GM20431 (cell line): ENCODE results near the gene SBSN.

ENCODE experiments used
- in situ Hi-C: fragments of 300-500 bp; cut with MseI, MboI; formaldehyde crosslinking; loops from one replicate; pipeline ENCODE4 v1.15.0; 2020; ENCODE audit warnings: low sequenced_read_pairs; ENCODE audit not compliant: unreplicated experiment

Gene SBSN

DNA sequence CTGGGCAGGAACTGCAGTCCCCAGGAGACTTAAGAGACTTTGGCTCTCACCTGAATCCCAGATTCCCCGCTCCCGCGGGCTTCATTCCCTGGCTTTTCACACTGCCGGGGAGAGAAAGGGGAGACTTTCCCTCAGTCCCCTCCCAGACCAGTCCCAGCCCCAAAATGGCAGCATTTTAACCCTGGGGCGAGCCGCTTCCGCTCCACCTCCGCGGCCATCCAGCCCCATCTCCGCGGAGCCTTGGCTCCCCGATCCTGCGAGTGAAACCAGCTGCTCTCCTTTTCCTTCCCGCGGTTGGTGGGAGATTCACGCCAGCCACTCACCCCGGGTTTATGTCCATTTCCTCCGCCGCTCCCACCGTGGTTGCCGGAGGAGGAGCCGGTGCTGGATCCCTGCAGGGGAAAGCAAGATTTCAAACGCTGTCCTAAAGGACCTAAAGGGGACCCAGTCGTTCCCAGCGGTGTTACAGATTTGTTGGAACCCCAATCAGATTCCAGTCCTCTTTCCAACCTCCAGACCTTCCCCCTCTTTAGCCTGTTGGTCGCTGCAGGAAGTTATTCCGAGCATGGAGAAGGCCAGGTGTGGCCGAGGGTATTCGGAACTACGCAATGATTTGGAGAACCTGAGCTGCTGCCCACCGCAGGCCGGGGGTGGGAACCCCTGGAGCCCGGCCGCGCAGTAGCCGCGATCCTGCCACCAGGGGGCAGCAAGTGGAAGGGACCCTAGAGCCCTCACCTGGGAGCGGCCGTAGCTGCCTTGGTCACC, 18.1 kb downstream of the SBSN start:
- in situ Hi-C loops: no loop called here

DNA sequence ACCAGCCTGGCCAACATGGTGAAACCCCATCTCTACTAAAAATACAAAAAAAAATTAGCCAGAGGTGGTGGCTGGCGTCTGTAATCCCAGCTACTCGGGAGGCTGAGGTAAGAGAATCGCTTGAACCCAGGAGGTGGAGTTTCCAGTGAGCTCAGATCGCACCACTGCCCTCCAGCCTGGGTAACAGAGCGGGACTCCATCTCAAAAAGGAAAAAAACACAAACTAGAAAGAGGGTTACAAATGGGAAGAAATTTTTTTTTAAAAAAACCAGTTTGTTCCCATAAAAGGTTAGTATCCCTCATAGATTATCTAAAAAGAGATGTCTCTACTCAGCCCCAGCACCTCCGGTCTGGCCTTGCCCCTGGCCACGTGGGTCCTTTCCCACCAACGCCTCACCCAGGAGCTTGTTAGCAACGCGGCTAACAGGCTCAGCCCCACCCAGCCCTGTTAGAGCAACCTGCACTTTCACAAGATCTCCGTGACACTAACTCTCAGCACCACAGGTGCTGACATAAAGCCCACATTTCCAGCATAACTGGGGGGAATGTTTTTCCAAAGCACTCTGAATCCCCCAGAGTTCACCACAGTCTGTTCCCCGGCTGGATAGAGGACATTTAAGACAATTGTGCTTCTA, 19.0 kb downstream of the SBSN start:
- in situ Hi-C loops: no loop called here

DNA sequence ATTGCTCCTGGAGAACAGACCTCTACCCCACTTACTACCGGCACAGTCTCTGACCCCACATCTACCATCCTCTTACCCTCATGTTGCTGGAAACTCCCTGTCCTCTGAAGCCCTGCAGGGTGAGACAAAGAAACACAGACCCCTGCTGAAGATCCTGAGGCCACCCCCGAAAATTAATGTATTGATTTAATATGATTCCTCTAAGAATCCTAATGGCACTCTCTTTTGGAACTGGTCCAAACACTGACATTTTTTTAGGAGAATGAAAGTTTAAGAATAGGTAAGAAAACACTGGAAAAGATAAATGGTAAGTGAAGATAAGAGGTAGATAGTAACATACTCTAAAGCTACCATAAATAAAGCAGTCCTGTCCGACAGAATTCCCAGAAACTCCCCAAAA, 20.0 kb downstream of the SBSN start:
- in situ Hi-C loops: no loop called here

DNA sequence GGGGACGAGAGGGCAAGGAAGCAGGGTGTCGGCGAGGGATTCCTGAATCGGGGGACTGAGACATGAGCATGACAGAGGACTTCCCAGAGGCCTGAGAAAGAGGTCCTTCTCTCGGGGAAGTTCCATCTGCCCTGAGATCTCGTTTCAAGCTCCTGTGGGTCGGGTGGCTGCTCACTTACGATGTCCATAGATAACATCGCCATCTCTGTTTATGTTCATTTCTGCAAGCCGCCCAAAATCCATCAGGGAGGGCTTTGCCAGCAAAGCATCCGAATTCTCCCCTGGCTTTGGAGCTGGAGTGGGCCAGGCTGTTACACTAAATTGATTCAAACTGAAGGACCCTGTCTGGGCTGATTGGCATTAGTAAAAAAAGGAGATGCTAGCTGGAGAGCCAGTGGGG, 20.6 kb downstream of the SBSN start:
- in situ Hi-C loops: no loop called here

DNA sequence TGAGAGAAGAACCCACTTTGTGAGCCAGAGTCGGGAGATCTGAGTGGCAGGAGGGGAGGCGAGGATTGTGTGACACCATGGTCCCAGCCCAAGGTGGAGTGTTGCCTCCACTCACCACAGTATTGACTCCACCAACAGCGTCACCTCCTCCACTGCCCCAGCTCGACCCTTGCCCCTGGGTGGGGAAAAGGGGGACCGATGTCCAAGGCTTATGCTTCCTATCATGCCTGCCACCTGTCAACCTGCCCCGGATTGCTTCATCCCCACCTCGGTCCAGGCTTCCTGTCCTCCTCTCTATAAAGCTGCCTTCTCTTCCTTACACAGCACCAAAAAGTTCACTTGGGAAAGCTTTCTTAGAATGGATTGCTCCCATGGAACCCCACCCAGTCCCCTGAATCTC, 22.1 kb downstream of the SBSN start:
- in situ Hi-C loops: no loop called here

DNA sequence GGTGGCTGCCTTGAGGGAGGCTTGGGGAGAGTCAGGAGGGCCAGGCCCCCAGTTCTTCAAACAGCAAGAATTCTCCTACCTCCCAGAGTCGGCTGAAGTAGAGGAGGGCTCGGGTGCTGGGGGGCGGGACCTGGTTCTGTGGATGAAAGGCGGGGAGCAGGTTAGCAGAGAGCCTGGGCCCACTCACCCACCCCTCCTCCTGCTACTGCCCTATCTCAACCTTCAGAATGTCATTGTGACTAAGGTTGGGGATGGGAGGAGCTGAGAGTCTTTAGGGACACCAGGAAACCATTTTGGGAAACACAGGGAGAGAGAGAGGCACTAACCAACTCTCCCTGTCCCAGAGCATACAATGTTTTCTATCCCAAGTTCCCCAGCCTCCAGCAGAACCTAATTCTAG, 25.4 kb downstream of the SBSN start:
- in situ Hi-C loops: no loop called here

DNA sequence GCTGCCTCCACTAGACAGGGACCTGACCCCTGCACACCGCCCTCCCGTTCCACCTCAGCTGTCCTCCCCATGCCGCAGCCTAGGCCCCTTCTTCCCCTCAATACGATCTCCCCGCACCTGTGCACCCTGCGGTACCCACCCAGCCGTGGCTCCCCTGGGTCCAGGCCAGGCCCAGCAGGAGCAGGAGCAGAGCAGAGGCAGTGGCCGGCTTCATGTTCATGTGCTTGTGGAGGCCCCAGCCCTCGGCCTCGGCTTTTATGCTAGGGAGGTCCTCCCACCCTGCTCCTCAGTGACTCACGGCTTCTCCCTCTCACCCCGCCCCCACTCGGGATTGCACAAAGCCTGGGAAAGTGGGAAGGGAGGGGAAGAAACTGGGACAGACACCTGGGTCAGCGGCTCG, 26.4 kb downstream of the SBSN start:
- in situ Hi-C loops: no loop called here

DNA sequence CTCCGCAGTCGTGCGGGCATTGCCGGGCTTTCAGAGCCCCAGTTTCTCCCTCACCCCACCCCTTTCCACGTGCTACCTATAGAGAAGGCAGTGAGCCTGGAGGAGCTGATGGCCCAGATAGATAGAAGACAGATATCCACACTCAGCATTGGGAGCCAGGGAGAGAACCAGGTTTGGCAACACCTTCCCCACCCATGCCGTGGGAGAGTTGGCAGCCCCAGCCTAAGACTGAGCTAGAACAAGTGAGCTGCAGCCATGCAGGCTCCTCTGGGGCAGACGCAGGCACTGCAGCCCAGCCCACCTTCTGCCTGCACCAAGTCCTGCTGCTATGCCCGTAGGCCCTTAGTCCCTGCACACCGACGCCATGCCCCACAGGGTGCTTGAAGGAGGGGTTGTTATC, 27.5 kb downstream of the SBSN start:
- in situ Hi-C loops: no loop called here

DNA sequence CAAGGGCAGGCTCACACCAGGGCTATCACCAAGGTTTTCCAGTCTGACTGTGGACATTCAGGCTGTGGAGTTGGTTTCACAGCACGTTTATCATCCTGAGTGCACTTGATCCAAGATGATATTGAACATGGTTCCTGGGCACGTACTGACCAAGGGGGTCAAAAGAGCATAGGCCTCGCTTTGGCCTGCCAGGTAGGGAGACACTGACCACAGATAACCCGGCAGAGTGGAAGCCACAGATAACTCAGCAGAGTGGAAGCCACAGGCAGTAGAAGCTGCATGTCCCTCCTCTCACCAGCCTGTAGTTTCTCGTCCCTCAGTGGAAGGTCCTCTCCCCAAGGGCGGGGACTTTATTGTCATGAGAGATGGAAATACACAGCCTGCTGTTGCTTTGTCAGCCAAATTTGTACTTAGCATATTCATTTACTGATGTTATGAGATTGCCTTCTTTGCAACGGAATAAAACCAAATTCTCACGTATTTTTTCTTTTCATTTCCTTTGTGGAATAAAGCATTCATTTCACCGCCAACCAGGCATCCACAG, 29.1 kb downstream of the SBSN start:
- in situ Hi-C loops: no loop called here

DNA sequence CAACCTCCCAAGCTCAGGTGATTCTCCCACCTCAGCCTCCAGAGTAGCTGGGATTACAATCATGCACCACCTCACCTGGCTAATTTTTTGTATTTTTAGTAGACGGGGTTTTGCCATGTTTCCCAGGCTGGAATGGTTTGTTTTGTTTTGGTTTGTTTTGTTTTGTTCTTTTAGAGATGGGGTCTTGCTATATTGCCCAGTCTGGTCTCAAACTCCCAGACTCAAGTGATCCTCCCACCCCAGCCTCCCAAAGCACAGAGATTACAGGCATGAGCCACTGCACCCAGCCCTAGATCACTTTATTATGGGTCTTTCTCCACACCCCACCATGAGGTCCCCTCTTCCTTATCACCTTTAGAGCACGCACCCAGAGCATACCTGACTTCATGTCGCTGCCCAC, 29.9 kb downstream of the SBSN start:
- in situ Hi-C loops: no loop called here

DNA sequence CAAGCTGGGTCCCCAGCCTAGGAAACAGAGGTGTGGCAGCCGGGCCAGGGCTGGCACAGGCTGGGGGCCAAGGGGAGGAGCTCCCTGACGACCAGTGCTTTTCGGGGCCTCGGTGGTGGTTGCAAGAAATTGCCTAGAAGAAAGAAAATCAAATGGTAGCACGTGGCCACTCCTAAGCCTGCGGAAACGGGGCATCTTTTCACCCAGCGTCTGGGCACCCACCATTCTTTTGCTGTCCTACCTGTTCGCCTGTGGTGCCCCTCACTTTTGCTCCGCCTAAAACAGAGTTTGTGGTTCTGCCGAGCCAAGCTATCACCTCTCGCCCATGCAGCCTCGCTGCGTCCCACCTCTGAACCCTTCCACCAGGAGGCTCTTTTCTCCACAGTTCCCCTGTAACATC, 30.7 kb downstream of the SBSN start:
- in situ Hi-C loops: no loop called here

DNA sequence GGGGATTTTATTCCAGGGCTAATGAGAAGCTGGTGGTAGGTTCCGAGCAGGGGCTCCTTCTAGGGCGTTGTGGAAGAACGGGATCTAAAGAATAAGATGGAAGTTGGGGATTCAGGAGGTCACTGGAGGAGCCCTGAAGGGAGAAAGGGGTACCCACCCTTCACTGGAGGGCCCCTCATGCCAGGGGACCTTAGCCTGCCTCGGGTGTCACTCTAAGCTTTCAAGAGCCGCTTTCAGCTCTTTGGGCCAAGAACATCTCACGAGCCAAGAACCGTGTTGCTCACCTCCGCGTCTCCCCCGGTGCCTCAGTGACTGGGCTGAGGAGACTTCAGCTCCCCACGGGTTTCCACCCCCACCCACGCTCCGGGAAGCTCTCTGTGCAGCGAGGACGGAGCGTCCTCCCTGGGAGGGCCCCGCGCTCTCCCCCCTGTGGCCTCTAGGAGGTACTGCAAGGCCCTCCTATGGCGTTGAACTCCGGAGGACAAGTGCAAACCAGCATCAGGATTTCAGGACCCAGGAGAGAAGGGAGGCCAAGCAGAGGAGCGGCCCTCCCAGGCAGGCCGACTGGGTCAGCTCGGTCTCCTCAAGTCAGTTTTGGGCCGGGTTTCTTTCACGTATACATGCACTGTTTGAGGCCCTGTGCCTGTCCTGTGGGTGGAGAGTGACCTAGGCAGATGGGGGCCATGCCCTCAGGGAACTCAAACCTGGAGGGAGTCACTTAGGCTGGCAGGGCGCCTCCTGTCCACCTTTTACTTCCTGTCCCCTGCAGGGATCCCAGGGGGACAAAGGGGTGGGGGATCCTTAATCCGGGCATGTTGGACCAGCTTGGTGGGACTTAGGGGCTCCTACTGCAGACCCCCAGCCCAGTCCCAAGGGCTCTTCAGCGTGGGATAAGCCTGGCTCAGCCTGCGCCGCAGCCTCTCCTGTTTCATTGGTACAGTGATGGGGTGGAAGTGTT, 32.7 kb downstream of the SBSN start:
- in situ Hi-C loops: no loop called here

DNA sequence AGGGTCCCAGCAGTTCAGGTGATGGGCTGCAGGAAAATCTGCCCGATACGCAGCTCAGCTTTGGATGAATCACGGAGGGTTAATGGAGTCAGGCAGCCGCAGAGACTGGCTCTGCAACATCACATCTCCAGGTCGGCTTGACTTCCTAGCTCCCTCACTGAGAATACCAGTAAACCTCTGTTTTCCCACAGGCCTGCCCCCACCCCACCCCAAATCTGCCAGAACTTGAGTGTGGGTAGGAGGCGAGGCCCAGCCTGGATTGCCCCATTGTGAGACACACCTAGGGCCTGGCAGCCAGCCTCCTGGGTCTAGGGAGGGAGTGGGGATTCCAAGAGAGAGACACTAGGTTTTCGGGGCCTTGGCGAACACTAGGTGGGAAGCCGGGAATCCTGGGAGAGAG, 34.1 kb downstream of the SBSN start:
- in situ Hi-C loops: no loop called here

DNA sequence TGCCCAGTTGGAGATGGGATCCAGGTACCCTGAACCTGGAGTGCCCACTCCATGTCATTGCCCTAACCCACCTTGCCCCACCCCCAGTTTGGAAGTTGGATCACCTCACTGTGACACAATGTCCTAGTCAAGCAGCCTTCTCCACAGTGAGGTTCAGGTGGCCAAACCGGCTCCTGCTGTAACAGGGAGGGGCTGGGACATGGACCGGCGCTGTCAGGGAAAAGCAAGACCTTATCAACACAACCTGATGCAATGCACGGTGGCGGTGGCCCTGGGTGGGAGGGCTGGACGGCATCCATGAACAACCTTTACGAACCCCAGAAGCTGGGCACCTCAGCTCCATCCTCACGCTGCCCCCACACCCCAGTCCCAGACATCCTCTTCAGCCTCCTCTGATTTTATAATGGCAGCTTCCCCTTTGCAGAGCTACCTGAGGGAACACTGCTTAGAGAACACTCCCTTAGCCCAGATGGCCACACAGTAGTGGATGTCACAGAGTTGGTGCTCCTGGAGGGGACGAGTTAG, 36.2 kb downstream of the SBSN start:
- in situ Hi-C loops: no loop called here

DNA sequence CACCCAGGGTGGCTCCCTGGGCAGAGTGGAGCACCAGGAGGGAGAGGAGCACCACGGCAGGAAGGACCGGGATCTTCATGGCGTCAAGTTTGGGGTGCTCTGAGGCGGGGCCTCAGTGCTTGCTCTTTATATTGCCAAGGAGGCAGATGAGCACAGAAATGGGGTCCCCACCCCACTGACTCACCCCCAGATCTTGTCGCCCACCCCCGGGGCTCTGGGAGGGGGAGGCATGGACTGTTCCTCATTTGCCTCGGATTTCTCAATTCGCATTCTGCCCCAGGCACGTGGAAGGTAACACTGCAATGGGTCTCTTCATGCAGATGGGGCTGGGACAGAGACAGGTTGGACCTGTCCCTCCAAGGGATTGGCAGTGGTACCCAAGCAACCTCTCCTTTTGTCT, 37.7 kb downstream of the SBSN start, which contains the start of gene KRTDAP:
KRTDAP (minus strand) TSS at position 101 of the 400 bp plus-strand sequence; CDS start at position 79, 22 bp downstream.
- in situ Hi-C loops: no loop called here

DNA sequence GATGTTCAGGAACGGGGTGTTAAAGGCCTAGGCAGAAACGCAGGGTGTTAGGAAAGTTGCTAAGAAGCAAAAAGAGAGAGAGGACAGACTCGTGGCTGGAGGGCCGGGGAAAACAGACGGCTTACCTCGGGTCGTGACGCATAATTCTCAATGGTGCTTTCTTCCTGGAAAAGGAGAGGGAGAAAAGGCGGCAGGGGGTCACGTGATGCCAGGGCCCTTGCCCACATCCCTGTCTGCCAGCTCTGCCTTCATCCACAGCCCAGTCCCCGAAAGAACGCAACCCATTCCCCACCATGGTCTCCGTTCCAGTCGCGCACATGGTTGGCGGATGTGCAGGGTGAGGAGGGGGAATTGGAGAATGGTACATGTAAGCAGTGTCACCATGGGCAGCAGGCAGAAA, 39.4 kb downstream of the SBSN start:
- in situ Hi-C loops: no loop called here

DNA sequence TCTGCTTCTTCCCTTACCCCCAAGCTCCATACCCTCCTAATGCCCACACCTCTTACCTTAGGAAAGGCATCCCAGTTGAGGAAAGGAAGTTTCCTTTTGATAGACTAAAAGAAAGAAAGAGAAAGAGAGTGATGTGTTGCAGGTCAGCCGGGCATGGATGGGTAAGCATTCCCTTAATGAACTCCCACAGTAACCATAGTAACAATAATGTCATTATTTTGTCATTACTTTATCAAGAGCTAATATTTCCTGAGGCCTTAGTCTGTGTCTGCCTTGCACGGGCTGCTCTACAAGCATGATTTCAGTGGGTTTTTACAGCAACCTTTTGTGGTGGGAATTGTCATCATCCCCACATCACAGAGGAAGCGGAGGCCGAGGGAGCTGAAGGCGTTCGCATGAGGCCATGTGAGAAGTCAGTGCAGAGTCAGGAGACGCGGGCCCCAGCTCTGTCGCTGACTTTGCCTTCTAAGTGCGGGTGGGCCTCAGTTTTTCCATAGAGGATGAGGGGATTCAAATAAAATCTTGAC, 40.4 kb downstream of the SBSN start:
- in situ Hi-C loops: no loop called here

DNA sequence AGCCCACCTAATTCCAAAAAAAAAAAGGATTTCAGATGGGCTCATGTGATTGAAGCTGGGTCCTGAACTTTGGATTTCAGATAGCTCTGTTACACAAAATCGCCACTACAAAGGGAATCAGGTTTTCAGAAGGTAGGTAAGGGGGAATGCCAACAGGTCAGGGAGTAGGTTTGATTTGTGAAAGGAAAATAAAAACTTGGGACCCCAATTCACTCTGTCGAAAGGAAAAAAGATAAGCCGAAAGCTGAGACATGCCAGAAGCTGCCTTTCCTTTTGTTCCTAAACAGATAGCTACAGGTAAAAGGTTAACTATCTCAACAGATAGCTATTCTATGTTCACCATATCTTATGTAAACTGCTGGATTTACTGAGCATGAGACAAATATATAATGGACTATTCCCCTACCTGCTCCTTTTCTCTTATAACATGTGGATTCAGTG, 41.8 kb downstream of the SBSN start:
- in situ Hi-C loops: no loop called here

DNA sequence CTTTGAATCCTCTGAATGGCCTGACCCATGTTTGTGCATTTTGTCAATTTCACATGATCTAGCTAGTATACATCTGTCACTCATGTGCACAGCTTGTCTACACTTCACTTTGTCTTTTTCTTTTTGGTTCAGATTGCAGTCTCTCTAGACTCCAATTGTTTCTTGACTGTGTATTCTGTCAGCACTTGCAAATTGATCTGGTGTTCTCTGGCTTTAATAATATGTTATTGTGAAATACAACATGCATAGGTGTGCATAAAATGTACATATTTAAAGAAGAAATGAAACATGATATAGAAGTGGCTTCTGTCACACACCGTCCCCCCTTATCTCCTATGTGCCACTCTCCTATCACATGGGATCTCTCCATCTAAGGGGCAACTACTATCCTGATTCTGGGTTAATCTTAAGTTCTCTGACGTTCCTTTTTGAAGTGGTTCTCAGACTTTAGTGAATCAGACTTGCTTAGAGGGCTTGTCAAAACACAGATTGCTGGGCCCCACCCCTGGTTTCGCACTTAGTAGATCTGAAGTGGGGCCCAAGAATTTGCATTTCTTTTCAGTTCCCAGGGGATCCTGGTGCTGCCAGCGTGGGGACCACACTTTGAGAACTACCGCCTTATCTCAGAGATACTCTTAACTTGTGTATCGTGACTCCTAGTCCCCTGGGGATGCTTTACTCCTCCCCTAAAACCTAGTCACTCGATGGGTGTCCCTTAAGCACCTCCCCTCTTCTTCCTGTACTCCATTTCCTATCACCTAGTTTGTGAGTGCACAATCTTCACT, 43.7 kb downstream of the SBSN start:
- in situ Hi-C loops: no loop called here
